ENCODE measurements around the gene CACNA1A.

CACNA1A gene

GRCh38 chr19:13164343-13165161 is 341.7 kb downstream of the CACNA1A start:
- DNase-seq (ENCODE audit: low read depth, low spot score) = peak; percentile 98

GRCh38 chr19:13163609-13164342 is 342.5 kb downstream of the CACNA1A start:
- DNase-seq (ENCODE audit: low read depth, low spot score) = peak; percentile 94

- DNase-seq (ENCODE audit: low read depth, low spot score) = peak; percentile 99
Observed at GRCh38 chr19:13162724-13163608, 343.3 kb downstream of the CACNA1A start.

GRCh38 chr19:13160557-13160956 is 345.7 kb downstream of the CACNA1A start:
- no peak for DNase-seq (ENCODE audit: low read depth, low spot score)

GRCh38 chr19:13159713-13160112 is 346.6 kb downstream of the CACNA1A start:
- DNase-seq (ENCODE audit: low read depth, low spot score) = no peak

Measured in ELF-1 (cell line).